SW 1271 (cell line): ENCODE data around the gene CCDC170.

Source experiments
- DNase-seq, 2 experiments: peaks; one replicate each; lab custom pipeline; 2025; lab: John Stamatoyannopoulos, UW

Gene CCDC170

GRCh38 chr6:151656392-151656791 lies 162.6 kb downstream of the CCDC170 start:
- DNase-seq, result no peak

- no peak for DNase-seq
Observed at GRCh38 chr6:151658091-151658490, 164.3 kb downstream of the CCDC170 start.

DNA sequence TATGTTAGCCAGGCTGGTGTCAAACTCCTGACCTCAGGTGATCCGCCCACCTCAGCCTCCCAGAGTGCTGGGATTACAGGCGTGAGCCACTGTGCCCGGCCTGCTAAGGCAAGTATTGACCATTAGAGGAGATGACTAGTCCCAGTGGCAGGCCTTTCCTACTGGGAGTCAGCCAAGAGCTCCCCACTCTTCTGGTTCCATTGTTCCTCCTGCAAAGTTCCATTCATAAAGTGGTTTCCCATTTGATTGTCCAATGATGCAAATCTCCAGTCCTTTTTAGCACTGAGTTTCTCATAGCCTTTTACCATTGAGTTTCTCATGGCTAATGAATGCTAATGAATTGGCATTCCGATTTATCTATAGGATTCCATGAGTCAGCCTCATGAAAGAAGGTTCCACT lies 165.4 kb downstream of the CCDC170 start:
- no peak for DNase-seq

DNA sequence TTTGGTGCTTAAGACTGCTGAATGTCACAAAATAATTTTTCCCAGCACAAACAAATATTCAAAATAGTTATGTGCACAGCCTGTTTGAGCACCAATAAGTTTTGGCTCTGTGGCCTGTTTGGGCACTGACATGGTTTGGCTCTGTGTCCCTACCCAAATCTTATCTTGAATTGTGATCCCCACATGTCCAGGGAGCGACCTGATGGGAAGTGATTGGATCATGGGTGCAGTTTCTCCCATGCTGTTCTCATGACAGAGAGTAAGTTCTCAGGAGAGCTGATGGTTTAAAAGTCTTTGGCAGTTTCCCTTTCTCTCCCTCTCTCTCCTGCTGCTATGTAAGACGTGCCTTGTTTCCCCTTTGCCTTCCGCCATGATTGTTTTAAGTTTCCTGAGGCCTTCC lies 167.7 kb downstream of the CCDC170 start:
- DNase-seq, result no peak

- DNase-seq, result no peak
Observed at GRCh38 chr6:151661928-151662327, 168.1 kb downstream of the CCDC170 start.

GRCh38 chr6:151663559-151663958 lies 169.7 kb downstream of the CCDC170 start:
- no peak for DNase-seq

- DNase-seq, result no peak
Observed at GRCh38 chr6:151664390-151664789, 170.6 kb downstream of the CCDC170 start.

DNA sequence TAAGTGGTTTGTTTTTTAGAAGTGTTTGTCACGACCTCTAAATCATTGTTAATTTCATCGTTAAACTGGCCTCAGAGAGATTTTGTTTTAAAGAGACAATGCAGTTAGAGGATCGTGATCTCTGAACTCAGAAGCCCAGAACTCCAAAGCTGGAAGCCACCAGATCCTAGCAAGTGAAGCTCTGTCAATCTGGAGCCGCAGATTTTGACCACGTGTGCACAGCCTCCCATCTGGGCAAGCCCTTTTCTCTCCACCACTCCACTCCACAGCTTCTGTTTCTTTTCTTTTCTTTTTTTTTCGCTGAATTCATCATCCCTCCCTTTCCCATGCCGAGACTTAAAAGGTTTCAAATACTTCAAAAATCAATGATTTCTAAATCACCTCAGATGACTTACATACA lies 171.5 kb downstream of the CCDC170 start:
- no peak for DNase-seq

- no peak for DNase-seq
Observed at GRCh38 chr6:151666526-151666925, 172.7 kb downstream of the CCDC170 start.

DNA sequence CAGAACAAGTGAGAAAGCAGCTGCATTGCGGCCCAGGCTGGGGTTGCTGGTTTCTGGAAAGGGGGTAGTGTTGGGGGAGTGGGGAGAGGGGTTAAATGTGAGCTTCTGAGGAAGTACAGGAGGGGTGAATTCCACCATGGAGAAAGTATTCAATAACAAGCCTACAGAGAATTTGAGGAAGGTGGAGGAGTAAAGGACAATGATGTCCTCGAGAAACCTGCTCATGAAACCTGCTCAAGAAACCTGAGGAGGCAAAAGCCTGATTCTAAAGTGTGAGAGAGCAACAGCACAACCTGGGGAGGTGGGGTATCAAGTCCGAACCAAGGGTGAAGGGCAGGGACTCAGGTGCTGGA lies 175.4 kb downstream of the CCDC170 start:
- no peak for DNase-seq

DNA sequence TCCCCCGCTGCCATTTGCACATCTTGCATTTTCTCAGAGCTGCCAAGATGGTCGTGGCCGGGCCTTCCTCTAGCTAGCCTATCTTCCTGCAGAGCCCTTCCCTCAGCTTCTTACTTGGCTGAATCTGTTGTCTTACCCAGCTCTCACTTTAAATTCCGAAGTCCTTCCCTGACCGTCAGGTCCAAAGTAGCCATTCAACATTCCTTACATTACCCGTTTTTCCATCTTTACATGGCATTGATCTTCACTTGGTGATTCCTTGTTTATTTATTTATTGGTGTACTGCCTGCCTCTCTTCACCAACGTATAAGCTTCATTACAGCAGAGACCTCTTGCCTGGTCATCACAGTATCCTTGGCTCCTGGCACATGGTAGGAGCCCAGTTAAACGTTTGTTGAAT lies 176.3 kb downstream of the CCDC170 start:
- no peak for DNase-seq
